GM12891 (cell line): ENCODE measurements around the gene ASPN.

Source experiments
- DNase-seq: peaks from one replicate; pipeline ENCODE4 v3.0.0; 2011; ENCODE audit warnings: low spot score; ENCODE audit not compliant: insufficient read length
- FAIRE-seq: peaks from 2 replicates; lab custom pipeline; 2011; peaks lifted over from hg19 to GRCh38; lab: Jason Lieb, UNC
- PAX5 ChIP-seq: IDR thresholded peaks from 2 replicates; pipeline ENCODE4 v1.6.1; 2011; ENCODE audit warnings: low read length, moderate library complexity, mild to moderate bottlenecking; ENCODE audit not compliant: insufficient read depth, severe bottlenecking
- POLR2A ChIP-seq: IDR thresholded peaks from 2 replicates; pipeline ENCODE4 v1.6.1; 2011; ENCODE audit warnings: low read depth, low read length, control low read depth
- POLR2AphosphoS5 ChIP-seq: IDR thresholded peaks from 2 replicates; pipeline ENCODE4 v1.6.1; 2011; ENCODE audit warnings: low read depth, low read length, control low read depth
- POU2F2 ChIP-seq: IDR thresholded peaks from 2 replicates; pipeline ENCODE4 v1.6.1; 2011; ENCODE audit warnings: low read depth, mild to moderate bottlenecking, control low read depth, low read length, moderate library complexity
- SPI1 ChIP-seq: IDR thresholded peaks from 2 replicates; pipeline ENCODE4 v1.6.1; 2011; ENCODE audit warnings: low read depth, low read length, control low read depth
- TAF1 ChIP-seq: IDR thresholded peaks from 2 replicates; pipeline ENCODE4 v1.6.1; 2011; ENCODE audit warnings: low read depth, low read length, control low read depth

The ASPN gene

DNA sequence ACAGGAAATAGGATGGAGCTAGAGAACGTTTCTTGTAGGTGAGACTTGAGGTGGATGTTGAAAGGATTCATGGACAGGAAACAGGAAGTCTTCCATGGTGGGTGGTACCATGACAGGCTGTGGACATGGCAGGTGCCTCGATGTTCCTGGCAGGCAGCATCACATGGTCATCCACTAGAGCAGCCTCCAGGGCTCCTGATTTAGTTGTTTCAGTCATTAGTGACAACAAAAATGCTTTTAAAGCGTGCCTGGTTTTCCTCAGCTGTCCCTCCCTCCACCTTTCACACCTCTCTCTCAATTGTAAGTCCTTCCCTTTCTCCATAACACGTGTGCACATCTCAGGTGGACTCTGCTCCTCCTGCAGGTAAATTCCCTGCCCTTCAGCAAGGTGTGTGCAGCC lies 25.2 kb upstream of the ASPN start:
- DNase-seq (no peak), FAIRE-seq (no peak)
- TF ChIP-seq PAX5 (no peak), POLR2A (no peak), SPI1 (0 out of 2 replicates have a peak, but pooled peaks have one; percentile 7), POLR2AphosphoS5 (no peak)

DNA sequence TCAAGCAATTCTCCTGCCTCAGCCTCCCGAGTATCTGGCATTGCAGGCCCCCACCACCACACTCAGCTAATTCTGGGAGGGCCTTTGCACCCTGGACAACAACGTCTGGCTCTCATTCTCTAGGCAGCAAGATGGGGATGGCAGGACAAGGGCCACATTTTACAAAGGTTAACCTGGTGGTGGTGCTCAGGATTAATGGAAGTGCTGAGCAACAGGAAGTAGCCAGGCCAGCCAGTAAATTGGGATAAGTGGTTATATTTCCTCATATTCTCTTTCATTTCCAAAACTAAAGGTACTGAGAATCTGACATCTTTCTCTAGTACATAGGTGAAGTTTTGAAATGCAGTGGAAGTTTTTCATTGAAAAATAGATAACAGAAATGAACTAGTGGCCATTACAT lies 24.7 kb upstream of the ASPN start:
- no peak for FAIRE-seq
- no peak for DNase-seq
- TF ChIP-seq POLR2AphosphoS5 = no peak
- no peak for TF ChIP-seq SPI1
- no peak for TF ChIP-seq POU2F2
- TF ChIP-seq POLR2A = no peak
- no peak for TF ChIP-seq TAF1
- no peak for TF ChIP-seq PAX5

DNA sequence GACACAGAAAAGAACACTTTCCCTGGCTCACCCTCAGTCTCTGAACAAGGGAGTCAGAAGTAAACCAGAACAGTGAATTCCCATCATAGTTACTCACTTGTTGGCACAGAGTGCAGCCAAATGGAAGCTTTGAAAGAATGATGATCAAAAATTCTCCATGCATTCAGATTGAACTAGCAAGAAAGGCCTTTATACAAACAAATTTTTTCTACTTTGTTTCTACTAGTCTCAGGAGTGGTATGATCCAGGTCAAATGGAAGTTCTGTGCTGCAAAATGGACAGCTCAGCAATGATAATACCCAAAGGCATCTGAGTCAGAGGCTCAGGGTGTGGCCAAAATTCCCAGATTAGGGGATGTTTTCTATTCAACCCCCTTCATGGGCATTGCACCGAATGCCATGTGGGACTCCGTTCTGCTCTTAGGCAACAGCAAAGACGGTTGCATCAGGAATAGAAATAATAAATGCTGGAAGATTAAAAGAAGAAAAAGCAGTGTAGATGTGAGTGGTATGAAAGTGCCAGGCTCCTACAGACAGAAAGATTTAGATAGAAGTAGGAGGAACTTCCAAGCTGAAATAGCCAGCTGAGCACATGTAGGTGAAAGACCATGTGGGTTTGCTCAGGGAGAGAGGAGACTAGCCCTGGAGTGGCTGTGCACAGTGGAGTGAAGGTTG lies 24.0 kb upstream of the ASPN start:
- DNase-seq (no peak), FAIRE-seq (no peak)
- TF ChIP-seq SPI1 (no peak), POU2F2 (no peak), POLR2A (no peak), PAX5 (no peak), TAF1 (no peak), POLR2AphosphoS5 (no peak)

DNA sequence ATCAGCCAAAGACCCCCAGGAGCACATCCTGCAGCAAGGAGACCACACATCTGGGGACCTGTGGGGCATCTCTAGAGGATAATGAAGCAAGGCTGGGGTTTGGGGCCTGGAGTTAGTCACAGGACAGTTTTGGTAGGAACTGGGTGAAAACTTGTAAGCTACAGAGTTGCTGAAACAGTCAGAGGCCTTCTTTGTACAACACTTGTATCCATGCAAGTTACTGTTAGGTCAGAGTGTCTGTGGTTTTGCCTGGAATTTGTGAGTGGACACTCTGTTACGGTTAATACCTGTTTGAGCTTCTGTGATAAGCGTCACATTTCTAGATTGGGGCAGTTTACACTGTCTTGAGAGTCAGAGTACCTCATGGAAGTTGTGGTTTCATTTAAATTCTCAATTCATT lies 22.6 kb upstream of the ASPN start:
- DNase-seq (no peak), FAIRE-seq (no peak)
- no peak for TF ChIP-seq POLR2AphosphoS5
- no peak for TF ChIP-seq POU2F2
- TF ChIP-seq TAF1 = no peak
- no peak for TF ChIP-seq POLR2A
- no peak for TF ChIP-seq PAX5
- no peak for TF ChIP-seq SPI1

DNA sequence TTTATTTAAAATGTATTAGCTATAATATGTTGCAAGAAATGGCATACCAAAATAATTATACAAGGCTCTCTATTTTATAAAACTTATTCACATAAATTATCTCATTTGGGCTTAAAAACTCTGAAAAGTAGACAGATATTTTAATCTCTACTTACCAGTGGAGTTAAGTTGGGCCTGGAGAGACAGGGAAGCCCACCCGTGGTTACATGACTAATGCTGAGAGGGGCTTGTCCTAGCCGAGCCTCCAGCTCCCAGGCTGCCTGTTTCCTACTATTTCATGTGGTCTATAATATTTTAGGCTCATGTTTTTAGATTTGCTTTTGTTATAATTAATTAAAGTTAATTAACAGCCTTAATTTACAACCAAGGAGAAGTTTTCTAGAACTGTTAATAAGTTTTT lies 20.9 kb upstream of the ASPN start:
- FAIRE-seq (no peak), DNase-seq (no peak)
- TF ChIP-seq POLR2AphosphoS5 (no peak), POLR2A (no peak), POU2F2 (no peak), PAX5 (no peak), TAF1 (no peak), SPI1 (no peak)

DNA sequence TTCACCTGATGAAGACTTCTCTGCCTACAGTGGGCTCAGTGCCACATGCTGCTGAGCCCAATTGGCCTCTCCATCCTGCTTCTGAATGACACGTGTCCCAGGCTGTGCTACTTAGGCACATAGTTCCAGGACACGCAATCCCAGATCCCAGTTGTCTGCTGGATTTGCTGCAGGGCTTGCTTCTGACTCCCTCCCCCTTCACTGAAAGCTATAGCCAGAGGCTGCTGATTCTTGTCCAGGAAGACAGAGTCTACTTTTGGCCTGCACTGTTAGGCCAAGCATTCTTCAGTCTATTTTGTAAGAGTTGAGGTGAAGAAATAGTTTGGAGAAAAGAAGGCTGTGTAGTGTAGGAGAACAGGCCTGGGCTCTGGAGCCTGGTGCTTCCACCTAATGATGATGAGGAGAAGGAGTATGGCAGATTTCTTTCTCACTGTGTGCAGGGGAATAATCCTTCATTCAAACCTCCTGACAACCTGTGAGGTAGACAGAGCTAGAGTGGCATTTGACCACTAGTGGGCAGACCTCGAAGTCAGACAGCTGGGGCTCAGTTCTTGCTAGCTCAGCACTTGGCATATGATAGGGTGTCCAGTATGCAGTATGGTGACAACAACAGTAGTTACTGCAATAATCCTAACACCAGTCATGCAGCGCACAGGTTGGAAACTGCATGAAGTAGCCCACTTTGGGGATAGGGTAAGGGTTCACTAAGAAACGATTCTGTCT lies 19.5 kb upstream of the ASPN start:
- peak; percentile 43 for FAIRE-seq
- TF ChIP-seq POU2F2 = no peak
- TF ChIP-seq TAF1 = no peak
- TF ChIP-seq POLR2AphosphoS5 = no peak
- no peak for TF ChIP-seq PAX5
- no peak for TF ChIP-seq SPI1
- no peak for TF ChIP-seq POLR2A
- no peak for DNase-seq

DNA sequence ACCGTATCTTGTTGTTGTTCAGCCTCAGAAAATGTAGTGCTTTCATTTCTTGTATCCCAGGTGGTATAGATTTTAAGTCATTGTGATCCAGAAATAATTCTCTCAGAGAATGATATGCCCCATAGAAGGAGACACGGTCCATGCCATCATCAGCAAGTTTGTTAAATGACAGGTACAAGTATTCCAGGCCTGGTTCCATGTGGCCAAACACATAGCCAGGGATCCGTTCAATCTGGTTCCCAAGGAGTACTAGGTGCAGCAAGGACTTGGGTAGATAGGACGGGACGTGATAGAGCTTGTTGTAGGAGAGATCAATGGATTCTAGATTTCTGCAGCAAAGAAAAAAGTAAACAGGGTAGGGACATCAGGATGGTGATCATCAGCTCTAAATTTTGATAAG lies 18.4 kb upstream of the ASPN start:
- DNase-seq (no peak), FAIRE-seq (no peak)
- no peak for TF ChIP-seq POLR2A
- TF ChIP-seq PAX5 = no peak
- TF ChIP-seq SPI1 = no peak

DNA sequence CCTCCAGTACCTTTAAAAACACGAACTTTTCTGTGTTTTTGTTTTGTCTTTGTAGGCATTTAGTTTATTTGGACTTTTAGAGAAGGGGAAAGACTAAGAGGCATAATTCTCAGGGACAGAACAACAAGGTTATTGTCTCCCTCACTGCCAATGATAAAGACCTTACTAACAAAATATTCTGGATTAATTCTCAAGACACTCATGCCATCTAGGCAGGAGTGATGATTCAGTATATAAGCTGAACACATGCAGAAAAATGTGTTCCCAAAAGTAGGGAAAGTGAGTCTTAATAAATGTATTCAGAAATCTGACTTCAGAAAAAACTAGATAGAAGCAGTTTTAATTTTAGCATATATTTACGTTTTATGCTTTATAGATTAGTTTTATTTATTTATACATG lies 17.4 kb upstream of the ASPN start:
- DNase-seq (no peak), FAIRE-seq (no peak)
- no peak for TF ChIP-seq POU2F2

DNA sequence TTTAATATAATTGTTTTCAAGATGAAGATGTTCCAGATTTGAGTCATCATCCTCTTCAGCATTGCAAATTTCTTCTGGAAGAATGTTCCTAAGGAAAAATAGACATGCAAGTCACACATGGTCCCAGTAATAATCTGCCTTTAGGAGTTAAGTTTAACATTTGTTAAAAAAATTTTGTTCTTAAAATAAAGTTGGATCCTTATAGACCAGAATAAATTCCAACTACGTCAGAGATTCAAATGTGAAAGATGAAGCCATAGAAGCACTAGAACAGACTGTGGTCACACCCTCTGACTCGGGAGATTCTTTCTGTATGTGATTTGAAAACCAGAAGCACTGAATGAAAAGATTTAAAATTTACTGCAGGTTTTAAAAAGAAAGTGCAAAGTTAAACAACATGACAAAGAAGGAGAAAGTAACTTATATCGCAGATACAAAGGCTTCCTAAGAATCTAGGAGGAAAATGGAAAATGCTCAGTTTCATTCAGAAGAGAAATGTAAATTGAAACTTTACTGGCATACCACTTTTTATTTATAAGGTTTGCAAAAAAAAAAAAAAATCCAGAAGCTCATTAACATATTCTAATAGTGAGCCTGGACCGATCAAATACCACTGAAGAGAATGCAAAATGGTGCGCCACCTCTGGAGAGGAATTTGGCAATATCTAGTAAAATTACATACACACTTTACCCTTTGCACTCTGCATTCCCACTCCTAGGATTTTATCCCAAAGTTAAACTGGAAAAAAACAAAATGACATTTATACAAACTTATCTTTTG lies 14.3 kb upstream of the ASPN start:
- DNase-seq (no peak), FAIRE-seq (no peak)
- TF ChIP-seq PAX5 = no peak
- TF ChIP-seq SPI1 = no peak
- TF ChIP-seq POLR2AphosphoS5 = no peak
- TF ChIP-seq TAF1 = no peak
- no peak for TF ChIP-seq POU2F2
- no peak for TF ChIP-seq POLR2A

DNA sequence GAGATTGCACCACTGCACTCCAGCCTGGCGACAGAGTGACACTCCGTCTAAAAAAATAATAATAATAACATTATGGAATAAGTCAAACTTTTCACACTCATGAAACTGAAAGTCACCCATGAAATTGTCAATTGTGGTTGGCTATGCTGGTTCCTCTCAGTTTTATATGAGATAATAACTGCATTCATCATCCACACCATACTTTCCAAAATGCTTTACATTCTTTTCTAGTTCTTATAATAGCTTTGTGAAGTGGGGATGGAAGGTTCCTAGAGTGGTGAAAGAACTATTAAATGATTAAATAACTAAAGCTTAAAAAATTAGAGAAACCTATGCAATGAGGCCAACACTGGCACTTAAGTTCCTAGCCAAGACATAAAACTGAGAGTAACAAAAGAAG lies 12.6 kb upstream of the ASPN start:
- FAIRE-seq = no peak
- no peak for DNase-seq
- TF ChIP-seq POLR2A (no peak), PAX5 (no peak), TAF1 (no peak), SPI1 (no peak), POU2F2 (no peak), POLR2AphosphoS5 (no peak)
